ENCODE results near the gene ADAMTS6.

DNA sequence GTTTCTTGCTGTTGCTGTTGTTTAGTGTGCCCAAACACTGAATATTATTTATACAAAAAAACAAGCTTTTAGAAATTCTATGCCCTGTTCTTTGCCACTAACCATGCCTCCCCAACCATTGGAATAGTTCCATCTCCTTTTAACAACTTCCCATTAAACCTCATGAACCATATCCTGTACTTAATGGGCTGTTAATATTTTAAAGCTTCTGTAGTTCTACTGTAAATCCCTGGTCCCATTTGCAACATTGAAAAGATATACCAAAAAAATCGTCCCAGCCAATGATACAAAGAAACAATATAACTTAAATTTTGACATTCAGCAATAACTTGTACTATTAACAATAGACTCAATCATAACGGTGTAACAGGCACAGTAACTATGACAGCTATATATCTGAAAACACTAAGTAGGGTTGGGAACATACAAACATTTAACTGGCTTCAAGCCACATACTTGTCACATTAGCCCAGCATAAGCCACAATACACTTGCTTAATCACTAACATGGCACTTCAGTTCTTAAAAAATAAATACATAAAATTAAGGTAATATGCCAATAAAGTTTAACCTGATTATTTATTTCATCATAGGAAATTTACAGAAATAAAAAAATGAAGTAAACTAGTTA lies 86.1 kb downstream of the ADAMTS6 start:
- TF ChIP-seq EZH2 (IDR thresholded peaks at IDR 0.05; ENCODE audit: low read depth, unreplicated experiment) (no peak), POLR2AphosphoS5 (IDR thresholded peaks at IDR 0.05; ENCODE audit: low read depth) (no peak), EZH2phosphoT487 (IDR thresholded peaks at IDR 0.05; ENCODE audit: unreplicated experiment) (no peak), ZNF114 (CRISPR knock-in tag; IDR thresholded peaks at IDR 0.05) (no peak), CREB1 (CRISPR knock-in tag; IDR thresholded peaks at IDR 0.05; ENCODE audit: low read depth) (no peak)
- TF ChIP-seq, protein P1, sequence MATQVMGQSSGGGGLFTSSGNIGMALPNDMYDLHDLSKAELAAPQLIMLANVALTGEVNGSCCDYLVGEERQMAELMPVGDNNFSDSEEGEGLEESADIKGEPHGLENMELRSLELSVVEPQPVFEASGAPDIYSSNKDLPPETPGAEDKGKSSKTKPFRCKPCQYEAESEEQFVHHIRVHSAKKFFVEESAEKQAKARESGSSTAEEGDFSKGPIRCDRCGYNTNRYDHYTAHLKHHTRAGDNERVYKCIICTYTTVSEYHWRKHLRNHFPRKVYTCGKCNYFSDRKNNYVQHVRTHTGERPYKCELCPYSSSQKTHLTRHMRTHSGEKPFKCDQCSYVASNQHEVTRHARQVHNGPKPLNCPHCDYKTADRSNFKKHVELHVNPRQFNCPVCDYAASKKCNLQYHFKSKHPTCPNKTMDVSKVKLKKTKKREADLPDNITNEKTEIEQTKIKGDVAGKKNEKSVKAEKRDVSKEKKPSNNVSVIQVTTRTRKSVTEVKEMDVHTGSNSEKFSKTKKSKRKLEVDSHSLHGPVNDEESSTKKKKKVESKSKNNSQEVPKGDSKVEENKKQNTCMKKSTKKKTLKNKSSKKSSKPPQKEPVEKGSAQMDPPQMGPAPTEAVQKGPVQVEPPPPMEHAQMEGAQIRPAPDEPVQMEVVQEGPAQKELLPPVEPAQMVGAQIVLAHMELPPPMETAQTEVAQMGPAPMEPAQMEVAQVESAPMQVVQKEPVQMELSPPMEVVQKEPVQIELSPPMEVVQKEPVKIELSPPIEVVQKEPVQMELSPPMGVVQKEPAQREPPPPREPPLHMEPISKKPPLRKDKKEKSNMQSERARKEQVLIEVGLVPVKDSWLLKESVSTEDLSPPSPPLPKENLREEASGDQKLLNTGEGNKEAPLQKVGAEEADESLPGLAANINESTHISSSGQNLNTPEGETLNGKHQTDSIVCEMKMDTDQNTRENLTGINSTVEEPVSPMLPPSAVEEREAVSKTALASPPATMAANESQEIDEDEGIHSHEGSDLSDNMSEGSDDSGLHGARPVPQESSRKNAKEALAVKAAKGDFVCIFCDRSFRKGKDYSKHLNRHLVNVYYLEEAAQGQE (IDR thresholded peaks at IDR 0.05; ENCODE audit: unreplicated experiment), result no peak
- TF ChIP-seq, protein P2, sequence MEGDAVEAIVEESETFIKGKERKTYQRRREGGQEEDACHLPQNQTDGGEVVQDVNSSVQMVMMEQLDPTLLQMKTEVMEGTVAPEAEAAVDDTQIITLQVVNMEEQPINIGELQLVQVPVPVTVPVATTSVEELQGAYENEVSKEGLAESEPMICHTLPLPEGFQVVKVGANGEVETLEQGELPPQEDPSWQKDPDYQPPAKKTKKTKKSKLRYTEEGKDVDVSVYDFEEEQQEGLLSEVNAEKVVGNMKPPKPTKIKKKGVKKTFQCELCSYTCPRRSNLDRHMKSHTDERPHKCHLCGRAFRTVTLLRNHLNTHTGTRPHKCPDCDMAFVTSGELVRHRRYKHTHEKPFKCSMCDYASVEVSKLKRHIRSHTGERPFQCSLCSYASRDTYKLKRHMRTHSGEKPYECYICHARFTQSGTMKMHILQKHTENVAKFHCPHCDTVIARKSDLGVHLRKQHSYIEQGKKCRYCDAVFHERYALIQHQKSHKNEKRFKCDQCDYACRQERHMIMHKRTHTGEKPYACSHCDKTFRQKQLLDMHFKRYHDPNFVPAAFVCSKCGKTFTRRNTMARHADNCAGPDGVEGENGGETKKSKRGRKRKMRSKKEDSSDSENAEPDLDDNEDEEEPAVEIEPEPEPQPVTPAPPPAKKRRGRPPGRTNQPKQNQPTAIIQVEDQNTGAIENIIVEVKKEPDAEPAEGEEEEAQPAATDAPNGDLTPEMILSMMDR (conservative IDR thresholded peaks at IDR 0.05; ENCODE audit: low read depth in 2 of 2), result no peak
- TF ChIP-seq, protein P3, sequence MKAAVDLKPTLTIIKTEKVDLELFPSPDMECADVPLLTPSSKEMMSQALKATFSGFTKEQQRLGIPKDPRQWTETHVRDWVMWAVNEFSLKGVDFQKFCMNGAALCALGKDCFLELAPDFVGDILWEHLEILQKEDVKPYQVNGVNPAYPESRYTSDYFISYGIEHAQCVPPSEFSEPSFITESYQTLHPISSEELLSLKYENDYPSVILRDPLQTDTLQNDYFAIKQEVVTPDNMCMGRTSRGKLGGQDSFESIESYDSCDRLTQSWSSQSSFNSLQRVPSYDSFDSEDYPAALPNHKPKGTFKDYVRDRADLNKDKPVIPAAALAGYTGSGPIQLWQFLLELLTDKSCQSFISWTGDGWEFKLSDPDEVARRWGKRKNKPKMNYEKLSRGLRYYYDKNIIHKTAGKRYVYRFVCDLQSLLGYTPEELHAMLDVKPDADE (IDR thresholded peaks at IDR 0.05), result no peak
- TF ChIP-seq, protein P4, sequence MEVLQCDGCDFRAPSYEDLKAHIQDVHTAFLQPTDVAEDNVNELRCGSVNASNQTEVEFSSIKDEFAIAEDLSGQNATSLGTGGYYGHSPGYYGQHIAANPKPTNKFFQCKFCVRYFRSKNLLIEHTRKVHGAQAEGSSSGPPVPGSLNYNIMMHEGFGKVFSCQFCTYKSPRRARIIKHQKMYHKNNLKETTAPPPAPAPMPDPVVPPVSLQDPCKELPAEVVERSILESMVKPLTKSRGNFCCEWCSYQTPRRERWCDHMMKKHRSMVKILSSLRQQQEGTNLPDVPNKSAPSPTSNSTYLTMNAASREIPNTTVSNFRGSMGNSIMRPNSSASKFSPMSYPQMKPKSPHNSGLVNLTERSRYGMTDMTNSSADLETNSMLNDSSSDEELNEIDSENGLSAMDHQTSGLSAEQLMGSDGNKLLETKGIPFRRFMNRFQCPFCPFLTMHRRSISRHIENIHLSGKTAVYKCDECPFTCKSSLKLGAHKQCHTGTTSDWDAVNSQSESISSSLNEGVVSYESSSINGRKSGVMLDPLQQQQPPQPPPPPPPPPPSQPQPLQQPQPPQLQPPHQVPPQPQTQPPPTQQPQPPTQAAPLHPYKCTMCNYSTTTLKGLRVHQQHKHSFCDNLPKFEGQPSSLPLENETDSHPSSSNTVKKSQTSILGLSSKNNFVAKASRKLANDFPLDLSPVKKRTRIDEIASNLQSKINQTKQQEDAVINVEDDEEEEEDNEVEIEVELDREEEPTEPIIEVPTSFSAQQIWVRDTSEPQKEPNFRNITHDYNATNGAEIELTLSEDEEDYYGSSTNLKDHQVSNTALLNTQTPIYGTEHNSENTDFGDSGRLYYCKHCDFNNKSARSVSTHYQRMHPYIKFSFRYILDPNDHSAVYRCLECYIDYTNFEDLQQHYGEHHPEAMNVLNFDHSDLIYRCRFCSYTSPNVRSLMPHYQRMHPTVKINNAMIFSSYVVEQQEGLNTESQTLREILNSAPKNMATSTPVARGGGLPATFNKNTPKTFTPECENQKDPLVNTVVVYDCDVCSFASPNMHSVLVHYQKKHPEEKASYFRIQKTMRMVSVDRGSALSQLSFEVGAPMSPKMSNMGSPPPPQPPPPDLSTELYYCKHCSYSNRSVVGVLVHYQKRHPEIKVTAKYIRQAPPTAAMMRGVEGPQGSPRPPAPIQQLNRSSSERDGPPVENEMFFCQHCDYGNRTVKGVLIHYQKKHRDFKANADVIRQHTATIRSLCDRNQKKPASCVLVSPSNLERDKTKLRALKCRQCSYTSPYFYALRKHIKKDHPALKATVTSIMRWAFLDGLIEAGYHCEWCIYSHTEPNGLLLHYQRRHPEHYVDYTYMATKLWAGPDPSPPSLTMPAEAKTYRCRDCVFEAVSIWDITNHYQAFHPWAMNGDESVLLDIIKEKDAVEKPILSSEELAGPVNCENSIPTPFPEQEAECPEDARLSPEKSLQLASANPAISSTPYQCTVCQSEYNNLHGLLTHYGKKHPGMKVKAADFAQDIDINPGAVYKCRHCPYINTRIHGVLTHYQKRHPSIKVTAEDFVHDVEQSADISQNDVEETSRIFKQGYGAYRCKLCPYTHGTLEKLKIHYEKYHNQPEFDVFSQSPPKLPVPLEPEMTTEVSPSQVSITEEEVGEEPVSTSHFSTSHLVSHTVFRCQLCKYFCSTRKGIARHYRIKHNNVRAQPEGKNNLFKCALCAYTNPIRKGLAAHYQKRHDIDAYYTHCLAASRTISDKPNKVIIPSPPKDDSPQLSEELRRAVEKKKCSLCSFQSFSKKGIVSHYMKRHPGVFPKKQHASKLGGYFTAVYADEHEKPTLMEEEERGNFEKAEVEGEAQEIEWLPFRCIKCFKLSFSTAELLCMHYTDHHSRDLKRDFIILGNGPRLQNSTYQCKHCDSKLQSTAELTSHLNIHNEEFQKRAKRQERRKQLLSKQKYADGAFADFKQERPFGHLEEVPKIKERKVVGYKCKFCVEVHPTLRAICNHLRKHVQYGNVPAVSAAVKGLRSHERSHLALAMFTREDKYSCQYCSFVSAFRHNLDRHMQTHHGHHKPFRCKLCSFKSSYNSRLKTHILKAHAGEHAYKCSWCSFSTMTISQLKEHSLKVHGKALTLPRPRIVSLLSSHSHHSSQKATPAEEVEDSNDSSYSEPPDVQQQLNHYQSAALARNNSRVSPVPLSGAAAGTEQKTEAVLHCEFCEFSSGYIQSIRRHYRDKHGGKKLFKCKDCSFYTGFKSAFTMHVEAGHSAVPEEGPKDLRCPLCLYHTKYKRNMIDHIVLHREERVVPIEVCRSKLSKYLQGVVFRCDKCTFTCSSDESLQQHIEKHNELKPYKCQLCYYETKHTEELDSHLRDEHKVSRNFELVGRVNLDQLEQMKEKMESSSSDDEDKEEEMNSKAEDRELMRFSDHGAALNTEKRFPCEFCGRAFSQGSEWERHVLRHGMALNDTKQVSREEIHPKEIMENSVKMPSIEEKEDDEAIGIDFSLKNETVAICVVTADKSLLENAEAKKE (CRISPR knock-in tag; IDR thresholded peaks at IDR 0.05), result no peak

Data from GM23338 (cell line).